IPS-18a (cell line): ENCODE data around the gene VPS54.
A peak's percentile ranks its signal among the peaks of the same experiment; 100 is the strongest.

ENCODE experiments used
- H3K27ac ChIP-seq: one replicate; pipeline ENCODE4 v1.5.1; 2013; ENCODE audit warnings: low read length
- H3K27me3 ChIP-seq: one replicate; pipeline ENCODE4 v1.6.1; 2013; ENCODE audit warnings: mild to moderate bottlenecking, low read length; ENCODE audit not compliant: control insufficient read depth, insufficient read depth
- H3K36me3 ChIP-seq: one replicate; pipeline ENCODE4 v1.6.1; 2013; ENCODE audit warnings: low read depth, low read length; ENCODE audit not compliant: control insufficient read depth
- H3K4me1 ChIP-seq: one replicate; pipeline ENCODE4 v1.6.1; 2013; ENCODE audit warnings: low read depth, low read length; ENCODE audit not compliant: control insufficient read depth
- H3K4me3 ChIP-seq: one replicate; pipeline ENCODE4 v1.5.1; 2013; ENCODE audit warnings: low read length
- H3K9ac ChIP-seq: one replicate; pipeline ENCODE4 v1.6.1; 2013; ENCODE audit warnings: mild to moderate bottlenecking, low read length, moderate library complexity
- H3K9me3 ChIP-seq: one replicate; pipeline ENCODE4 v1.6.1; 2013; ENCODE audit warnings: low read depth, low read length; ENCODE audit not compliant: control insufficient read depth

The VPS54 gene

GRCh38 chr2:63846487-63846886 lies 172.7 kb downstream of the VPS54 start:
- peak overlapping the region; percentile 16 for H3K27ac ChIP-seq
- H3K27me3 ChIP-seq = no peaks in the 10 kb centered on the region
- H3K4me3 ChIP-seq = peak overlapping the region; percentile 93
- no peaks in the 10 kb centered on the region for H3K9me3 ChIP-seq
- H3K4me1 ChIP-seq = peaks cover 49% of the 10 kb centered on the region
- peak overlapping the region; percentile 45 for H3K9ac ChIP-seq
- peaks cover 7% of the 10 kb centered on the region for H3K36me3 ChIP-seq

GRCh38 chr2:63845866-63846265 lies 173.4 kb downstream of the VPS54 start:
- H3K27ac ChIP-seq = no peak overlapping the region
- H3K4me1 ChIP-seq = peaks cover 42% of the 10 kb centered on the region
- no peaks in the 10 kb centered on the region for H3K27me3 ChIP-seq
- no peaks in the 10 kb centered on the region for H3K9me3 ChIP-seq
- H3K9ac ChIP-seq = peak overlapping the region; percentile 88
- H3K4me3 ChIP-seq = peak overlapping the region; percentile 93
- peaks cover 6% of the 10 kb centered on the region for H3K36me3 ChIP-seq

- no peaks in the 10 kb centered on the region for H3K27me3 ChIP-seq
- peaks cover 6% of the 10 kb centered on the region for H3K36me3 ChIP-seq
- H3K4me1 ChIP-seq = peaks cover 37% of the 10 kb centered on the region
- H3K4me3 ChIP-seq = peak overlapping the region; percentile 93
- H3K9ac ChIP-seq = peak overlapping the region; percentile 88
- peak overlapping the region; percentile 0 for H3K27ac ChIP-seq
- H3K9me3 ChIP-seq = no peaks in the 10 kb centered on the region
Measured at GRCh38 chr2:63844616-63845015, 174.6 kb downstream of the VPS54 start.

- Histone ChIP-seq H3K4me3 (peak overlapping the region; percentile 93), H3K9ac (peak overlapping the region; percentile 88), H3K36me3 (peaks cover 6% of the 10 kb centered on the region), H3K27ac (no peak overlapping the region), H3K9me3 (no peaks in the 10 kb centered on the region), H3K27me3 (no peaks in the 10 kb centered on the region), H3K4me1 (peaks cover 32% of the 10 kb centered on the region)
Measured at GRCh38 chr2:63843791-63844190, 175.4 kb downstream of the VPS54 start.

GRCh38 chr2:63843093-63843492 lies 176.1 kb downstream of the VPS54 start:
- Histone ChIP-seq H3K27ac (peak overlapping the region; percentile 38), H3K9ac (peak overlapping the region; percentile 88), H3K4me1 (peaks cover 30% of the 10 kb centered on the region), H3K36me3 (peaks cover 6% of the 10 kb centered on the region), H3K4me3 (peak overlapping the region; percentile 93), H3K27me3 (no peaks in the 10 kb centered on the region), H3K9me3 (no peaks in the 10 kb centered on the region)

GRCh38 chr2:63842149-63843061 lies 176.8 kb downstream of the VPS54 start:
- peak overlapping the region; percentile 93 for H3K4me3 ChIP-seq
- peak overlapping the region; percentile 88 for H3K9ac ChIP-seq
- H3K36me3 ChIP-seq = peaks cover 6% of the 10 kb centered on the region
- no peaks in the 10 kb centered on the region for H3K9me3 ChIP-seq
- H3K27ac ChIP-seq = peak overlapping the region; percentile 38
- peaks cover 24% of the 10 kb centered on the region for H3K4me1 ChIP-seq
- H3K27me3 ChIP-seq = no peaks in the 10 kb centered on the region
